ENCODE results near the gene STX4. TPM values are rescaled to one million over a fixed set of nuclear protein-coding genes. Genes with fewer than 3 reads are reported as not detected.
A peak's percentile ranks its signal among the peaks of the same experiment; 100 is the strongest.

STX4 gene
- total and polyA plus RNA-seq, 4 donors, result 52.8 to 121 (median 81.0) TPM

GRCh38 chr16:31074814-31075183 lies 41.4 kb downstream of the STX4 start:
- WGBS, 2 donors, result 0% methylated on average over 7 of the region's 7 CpGs
- no peak for ATAC-seq (ENCODE audit: low FRiP score)
- intact Hi-C loops (cut with DNase I), result loop anchor here (1.0 to 10.0 kb wide), 6 partner anchors 42 to 388 kb away; partner anchors contain the start of genes HSD3B7 (in 1 of the 2), KAT8 (in 1 of the 2), SETD1A (in 1 of the 2) and STX4 (in 1 of the 2)

GRCh38 chr16:31076319-31076718 lies 43.0 kb downstream of the STX4 start:
- no peak for ATAC-seq (ENCODE audit: low FRiP score)
- H3K9me3 ChIP-seq (ENCODE audit: control insufficient read depth, low read length), result no peaks in the 10 kb centered on the region
- H3K4me3 ChIP-seq (ENCODE audit: low read length in 2 of 2), result no peak overlapping the region
- peaks cover 0 to 3% of the 10 kb centered on the region in 2 donors for H3K36me3 ChIP-seq (ENCODE audit: control insufficient read depth in 1 of 2, insufficient read depth in 2 of 2, low read length in 1 of 2)
- H3K27ac ChIP-seq (ENCODE audit: low read depth in 1 of 2, low read length in 2 of 2), result no peak overlapping the region
- DNase-seq, result no peak
- no peaks in the 10 kb centered on the region for H3K27me3 ChIP-seq (ENCODE audit: control insufficient read depth in 1 of 2, insufficient read depth in 2 of 2, low read length in 1 of 2)
- H3K4me1 ChIP-seq (ENCODE audit: control insufficient read depth in 1 of 2, insufficient read depth in 2 of 2, low read length in 2 of 2), result peaks cover 0 to 3% of the 10 kb centered on the region in 2 donors
- WGBS, 2 donors, result 68 to 74% methylated on average over 15 to 16 of the region's 16 CpGs
- intact Hi-C loops (cut with DNase I), result loop anchor here in 1 of 2 donors (10.0 kb wide), 2 partner anchors 92 to 122 kb away; partner anchors contain the start of genes HSD3B7 and SETD1A

More at GRCh38 chr16:31074814-31075183, 41.4 kb downstream of the STX4 start:
- no peak for DNase-seq
- no peaks in the 10 kb centered on the region for H3K36me3 ChIP-seq (ENCODE audit: control insufficient read depth in 1 of 2, insufficient read depth in 2 of 2, low read length in 1 of 2)
- H3K4me1 ChIP-seq (ENCODE audit: control insufficient read depth in 1 of 2, insufficient read depth in 2 of 2, low read length in 2 of 2), result peaks cover 0 to 3% of the 10 kb centered on the region in 2 donors
- H3K4me3 ChIP-seq (ENCODE audit: low read length in 2 of 2), result peak overlapping the region; percentile 52 to 73
- no peaks in the 10 kb centered on the region for H3K27me3 ChIP-seq (ENCODE audit: control insufficient read depth in 1 of 2, insufficient read depth in 2 of 2, low read length in 1 of 2)
- peak overlapping the region in 1 of 2 donors; percentile 86 for H3K27ac ChIP-seq (ENCODE audit: low read depth in 1 of 2, low read length in 2 of 2)
- H3K9me3 ChIP-seq (ENCODE audit: control insufficient read depth, low read length), result no peaks in the 10 kb centered on the region

GRCh38 chr16:31077024-31077423 lies 43.7 kb downstream of the STX4 start:
- no peak for DNase-seq
- intact Hi-C loops (cut with DNase I), result loop anchor here in 1 of 2 donors (10.0 kb wide), 2 partner anchors 92 to 122 kb away; partner anchors contain the start of genes HSD3B7 and SETD1A

GRCh38 chr16:31077592-31078396 lies 44.4 kb downstream of the STX4 start:
- no peaks in the 10 kb centered on the region for H3K27me3 ChIP-seq (ENCODE audit: control insufficient read depth in 1 of 2, insufficient read depth in 2 of 2, low read length in 1 of 2)
- peaks cover 0 to 3% of the 10 kb centered on the region in 2 donors for H3K36me3 ChIP-seq (ENCODE audit: control insufficient read depth in 1 of 2, insufficient read depth in 2 of 2, low read length in 1 of 2)
- H3K27ac ChIP-seq (ENCODE audit: low read depth in 1 of 2, low read length in 2 of 2), result no peak overlapping the region
- H3K9me3 ChIP-seq (ENCODE audit: control insufficient read depth, low read length), result no peaks in the 10 kb centered on the region
- H3K4me3 ChIP-seq (ENCODE audit: low read length in 2 of 2), result no peak overlapping the region
- intact Hi-C loops (cut with DNase I), result loop anchor here in 1 of 2 donors (10.0 kb wide), 2 partner anchors 93 to 123 kb away; partner anchors contain the start of genes HSD3B7 and SETD1A
- WGBS, 2 donors, result 94% methylated on average over 30 of the region's 30 CpGs
- no peaks in the 10 kb centered on the region for H3K4me1 ChIP-seq (ENCODE audit: control insufficient read depth in 1 of 2, insufficient read depth in 2 of 2, low read length in 2 of 2)
- no peak for ATAC-seq (ENCODE audit: low FRiP score)
- no peak for DNase-seq

More at GRCh38 chr16:31077024-31077423, 43.7 kb downstream of the STX4 start:
- 95 to 96% methylated on average over 13 of the region's 13 CpGs for WGBS, 2 donors
- no peak overlapping the region for H3K4me3 ChIP-seq (ENCODE audit: low read length in 2 of 2)
- no peaks in the 10 kb centered on the region for H3K27me3 ChIP-seq (ENCODE audit: control insufficient read depth in 1 of 2, insufficient read depth in 2 of 2, low read length in 1 of 2)
- peaks cover 0 to 3% of the 10 kb centered on the region in 2 donors for H3K4me1 ChIP-seq (ENCODE audit: control insufficient read depth in 1 of 2, insufficient read depth in 2 of 2, low read length in 2 of 2)
- no peak overlapping the region for H3K27ac ChIP-seq (ENCODE audit: low read depth in 1 of 2, low read length in 2 of 2)
- no peak for ATAC-seq (ENCODE audit: low FRiP score)
- H3K9me3 ChIP-seq (ENCODE audit: control insufficient read depth, low read length), result no peaks in the 10 kb centered on the region
- peaks cover 0 to 3% of the 10 kb centered on the region in 2 donors for H3K36me3 ChIP-seq (ENCODE audit: control insufficient read depth in 1 of 2, insufficient read depth in 2 of 2, low read length in 1 of 2)

- Histone ChIP-seq H3K4me1 (ENCODE audit: control insufficient read depth in 1 of 2, insufficient read depth in 2 of 2, low read length in 2 of 2) (no peaks in the 10 kb centered on the region), H3K27me3 (ENCODE audit: control insufficient read depth in 1 of 2, insufficient read depth in 2 of 2, low read length in 1 of 2) (no peaks in the 10 kb centered on the region), H3K36me3 (ENCODE audit: control insufficient read depth in 1 of 2, insufficient read depth in 2 of 2, low read length in 1 of 2) (peaks cover 0 to 3% of the 10 kb centered on the region in 2 donors), H3K9me3 (ENCODE audit: control insufficient read depth, low read length) (no peaks in the 10 kb centered on the region), H3K4me3 (ENCODE audit: low read length in 2 of 2) (no peak overlapping the region), H3K27ac (ENCODE audit: low read depth in 1 of 2, low read length in 2 of 2) (no peak overlapping the region)
- intact Hi-C loops (cut with DNase I), result loop anchor here in 1 of 2 donors (10.0 kb wide), 2 partner anchors 94 to 124 kb away; partner anchors contain the start of genes HSD3B7 and SETD1A
- WGBS, 2 donors, result 95 to 96% methylated on average over 15 of the region's 15 CpGs
- no peak for DNase-seq
- ATAC-seq (ENCODE audit: low FRiP score), result no peak
These were observed 45.4 kb downstream of the STX4 start for GRCh38 chr16:31078597-31079341.

GRCh38 chr16:31079342-31079944 lies 46.1 kb downstream of the STX4 start:
- intact Hi-C loops (cut with DNase I), result loop anchor here in 1 of 2 donors (10.0 kb wide), 2 partner anchors 95 to 125 kb away; partner anchors contain the start of genes HSD3B7 and SETD1A
- no peak for DNase-seq
- WGBS, 2 donors, result 87 to 91% methylated on average over 13 of the region's 13 CpGs

GRCh38 chr16:31080035-31080629 lies 46.8 kb downstream of the STX4 start:
- ATAC-seq (ENCODE audit: low FRiP score), result peak; percentile 4
- peak in 1 of 2 donors; percentile 73 for DNase-seq
- intact Hi-C loops (cut with DNase I), result no loop called here

More at GRCh38 chr16:31079342-31079944, 46.1 kb downstream of the STX4 start:
- H3K27me3 ChIP-seq (ENCODE audit: control insufficient read depth in 1 of 2, insufficient read depth in 2 of 2, low read length in 1 of 2), result no peaks in the 10 kb centered on the region
- H3K4me1 ChIP-seq (ENCODE audit: control insufficient read depth in 1 of 2, insufficient read depth in 2 of 2, low read length in 2 of 2), result no peaks in the 10 kb centered on the region
- no peaks in the 10 kb centered on the region for H3K9me3 ChIP-seq (ENCODE audit: control insufficient read depth, low read length)
- H3K27ac ChIP-seq (ENCODE audit: low read depth in 1 of 2, low read length in 2 of 2), result no peak overlapping the region
- H3K4me3 ChIP-seq (ENCODE audit: low read length in 2 of 2), result no peak overlapping the region
- ATAC-seq (ENCODE audit: low FRiP score), result no peak
- H3K36me3 ChIP-seq (ENCODE audit: control insufficient read depth in 1 of 2, insufficient read depth in 2 of 2, low read length in 1 of 2), result peaks cover 0 to 3% of the 10 kb centered on the region in 2 donors

More at GRCh38 chr16:31080035-31080629, 46.8 kb downstream of the STX4 start:
- no peak overlapping the region for H3K4me3 ChIP-seq (ENCODE audit: low read length in 2 of 2)
- peaks cover 0 to 3% of the 10 kb centered on the region in 2 donors for H3K36me3 ChIP-seq (ENCODE audit: control insufficient read depth in 1 of 2, insufficient read depth in 2 of 2, low read length in 1 of 2)
- 96% methylated on average over 39 to 40 of the region's 40 CpGs for WGBS, 2 donors
- H3K4me1 ChIP-seq (ENCODE audit: control insufficient read depth in 1 of 2, insufficient read depth in 2 of 2, low read length in 2 of 2), result no peaks in the 10 kb centered on the region
- H3K9me3 ChIP-seq (ENCODE audit: control insufficient read depth, low read length), result no peaks in the 10 kb centered on the region
- no peaks in the 10 kb centered on the region for H3K27me3 ChIP-seq (ENCODE audit: control insufficient read depth in 1 of 2, insufficient read depth in 2 of 2, low read length in 1 of 2)
- H3K27ac ChIP-seq (ENCODE audit: low read depth in 1 of 2, low read length in 2 of 2), result no peak overlapping the region

Data from aorta (tissue), 5 donors.